Sciatic nerve (tissue), 2 donors: ENCODE measurements around the gene KLF15. TPM values are rescaled to one million over a fixed set of nuclear protein-coding genes. Genes with fewer than 3 reads are reported as not detected.

ENCODE experiments used
- ATAC-seq: fragments of 200-7000 bp; cut with Tn5 transposase; one replicate; pipeline ENCODE4 v1.9.1; 2020; ENCODE audit warnings: mild to moderate bottlenecking, moderate library complexity
- DNase-seq: peaks from one replicate; pipeline ENCODE4 v3.0.0-alpha.2; 2020; ENCODE audit warnings: low spot score
- intact Hi-C: fragments of 100-400 bp; cut with DNase I; formaldehyde crosslinking; loops from one replicate; pipeline ENCODE4 v1.14.2; 2022
- total RNA-seq: library from RNA; stranded (reverse); fragmentation: NEBNext Ultra II Directional; extraction: Animal tissue kit (Norgen Biotek cat#: 25700); gene quantifications from one replicate; pipeline ENCODE4 v1.2.1, GENCODE V29; 2021
- donor health status: DM: no; HTN: no; CAD: no.
- donor health status: DM: no; HTN: no; CAD: no.

The KLF15 gene
- total RNA-seq, 1 donor from 2014 or later, result 22.7 TPM

GRCh38 chr3:126351771-126352475 is 5.3 kb downstream of the KLF15 start:
- ATAC-seq (no peak), DNase-seq (peak; percentile 53)
- intact Hi-C loops, result no loop called here

- intact Hi-C loops, result no loop called here
- ATAC-seq, result no peak
- DNase-seq, result peak; percentile 45
Measured at GRCh38 chr3:126351086-126351770, 6.0 kb downstream of the KLF15 start.

GRCh38 chr3:126350502-126351085 is 6.6 kb downstream of the KLF15 start:
- ATAC-seq, result no peak
- DNase-seq, result peak; percentile 49
- intact Hi-C loops, result no loop called here

GRCh38 chr3:126349611-126350501 is 7.4 kb downstream of the KLF15 start:
- no peak for ATAC-seq
- intact Hi-C loops, result no loop called here
- peak; percentile 45 for DNase-seq

- ATAC-seq (no peak), DNase-seq (peak; percentile 51)
- intact Hi-C loops, result no loop called here
Measured at GRCh38 chr3:126349071-126349470, 8.1 kb downstream of the KLF15 start.

- ATAC-seq (no peak), DNase-seq (peak; percentile 40)
- intact Hi-C loops, result no loop called here
Measured at GRCh38 chr3:126348308-126348920, 8.8 kb downstream of the KLF15 start.

GRCh38 chr3:126347543-126348161 is 9.6 kb downstream of the KLF15 start:
- intact Hi-C loops, result no loop called here
- ATAC-seq (no peak), DNase-seq (peak; percentile 38)

- DNase-seq (peak; percentile 27), ATAC-seq (no peak)
Measured at GRCh38 chr3:126346466-126346865, 10.7 kb downstream of the KLF15 start.

GRCh38 chr3:126345641-126346460 is 11.4 kb downstream of the KLF15 start:
- intact Hi-C loops, result no loop called here

More at GRCh38 chr3:126346466-126346865, 10.7 kb downstream of the KLF15 start:
- intact Hi-C loops, result no loop called here

GRCh38 chr3:126345231-126345630 is 12.0 kb downstream of the KLF15 start:
- no peak for ATAC-seq
- intact Hi-C loops, result no loop called here
- no peak for DNase-seq

More at GRCh38 chr3:126345641-126346460, 11.4 kb downstream of the KLF15 start:
- DNase-seq, result peak; percentile 48
- no peak for ATAC-seq

GRCh38 chr3:126344380-126345041 is 12.7 kb downstream of the KLF15 start:
- DNase-seq (peak; percentile 42), ATAC-seq (no peak)
- intact Hi-C loops, result no loop called here

- ATAC-seq (no peak), DNase-seq (peak; percentile 49)
- intact Hi-C loops, result no loop called here
Measured at GRCh38 chr3:126343649-126344035, 13.6 kb downstream of the KLF15 start.

- intact Hi-C loops, result no loop called here
- peak; percentile 58 for DNase-seq
- ATAC-seq, result peak; percentile 33
Measured at GRCh38 chr3:126342991-126343648, 14.1 kb downstream of the KLF15 start.

- DNase-seq (peak; percentile 50), ATAC-seq (no peak)
- intact Hi-C loops, result no loop called here
Measured at GRCh38 chr3:126342211-126342610, 15.0 kb downstream of the KLF15 start.

GRCh38 chr3:126341755-126342150 is 15.5 kb downstream of the KLF15 start:
- intact Hi-C loops, result no loop called here
- ATAC-seq (no peak), DNase-seq (peak; percentile 48)

GRCh38 chr3:126340943-126341754 is 16.1 kb downstream of the KLF15 start:
- intact Hi-C loops, result no loop called here
- DNase-seq (peak; percentile 49), ATAC-seq (peak; percentile 3)
